HG02938 (cell line): ENCODE data around the gene ATG13.

ENCODE experiments used
- ATAC-seq: cut with Tn5 transposase; IDR thresholded peaks from one replicate; pipeline ENCODE4 v1.9.1; 2021; ENCODE audit warnings: mild to moderate bottlenecking, moderate library complexity; ENCODE audit not compliant: unreplicated experiment

ATG13 gene

GRCh38 chr11:46604796-46605195 is 12.6 kb upstream of the ATG13 start:
- no peak for ATAC-seq

GRCh38 chr11:46607516-46607915 is 9.8 kb upstream of the ATG13 start:
- no peak for ATAC-seq

GRCh38 chr11:46609386-46609785 is 8.0 kb upstream of the ATG13 start:
- no peak for ATAC-seq

- ATAC-seq: no peak
These were observed 5.6 kb upstream of the ATG13 start for GRCh38 chr11:46611526-46612304.

- ATAC-seq: no peak
These were observed 5.0 kb upstream of the ATG13 start for GRCh38 chr11:46612326-46612725.

- no peak for ATAC-seq
These were observed 1.6 kb upstream of the ATG13 start for GRCh38 chr11:46615756-46616155.

- peak; percentile 6 for ATAC-seq
These were observed 711 bp upstream of the ATG13 start for GRCh38 chr11:46616551-46617133.

- ATAC-seq: no peak
These were observed 590 bp downstream of the ATG13 start for GRCh38 chr11:46617972-46618314.

GRCh38 chr11:46618837-46619236 is 1.5 kb downstream of the ATG13 start:
- no peak for ATAC-seq

- ATAC-seq: no peak
These were observed 8.1 kb downstream of the ATG13 start for GRCh38 chr11:46625406-46625805.

- no peak for ATAC-seq
These were observed 11.6 kb downstream of the ATG13 start for GRCh38 chr11:46628961-46629360.

GRCh38 chr11:46630237-46630636 is 12.9 kb downstream of the ATG13 start:
- no peak for ATAC-seq

- no peak for ATAC-seq
These were observed 14.3 kb downstream of the ATG13 start for GRCh38 chr11:46631676-46632075.

GRCh38 chr11:46632502-46632901 is 15.1 kb downstream of the ATG13 start:
- ATAC-seq: no peak

- no peak for ATAC-seq
These were observed 16.2 kb downstream of the ATG13 start for GRCh38 chr11:46633291-46634217.

- ATAC-seq: no peak
These were observed 18.3 kb downstream of the ATG13 start for GRCh38 chr11:46635557-46636139.

- ATAC-seq: no peak
These were observed 20.2 kb downstream of the ATG13 start for GRCh38 chr11:46637546-46637945.

- no peak for ATAC-seq
These were observed 22.0 kb downstream of the ATG13 start for GRCh38 chr11:46639197-46639839.

GRCh38 chr11:46640036-46640788 is 22.9 kb downstream of the ATG13 start:
- ATAC-seq: no peak

GRCh38 chr11:46641639-46642038 is 24.3 kb downstream of the ATG13 start:
- no peak for ATAC-seq
